ENCODE results near the gene DCTN4. TPM values are rescaled to one million over a fixed set of nuclear protein-coding genes. Genes with fewer than 3 reads are reported as not detected.

DCTN4 gene
- total and polyA plus RNA-seq, 2 experiments from 2014 or later: 15.4 to 41.8 TPM

- H3K4me1 ChIP-seq (ENCODE audit: insufficient read depth): no peaks in the 10 kb centered on the region
- TF ChIP-seq STAT1 (IDR thresholded peaks at IDR 0.05; ENCODE audit: unreplicated experiment) (no peak), NANOG (IDR thresholded peaks at IDR 0.05; ENCODE audit: borderline replicate concordance) (no peak), ETS1 (IDR thresholded peaks at IDR 0.05) (no peak), POLR2AphosphoS5 (IDR thresholded peaks at IDR 0.05; ENCODE audit: low read depth) (no peak), CTCF (conservative IDR thresholded peaks at IDR 0.05; ENCODE audit: low read depth in 2 of 2) (no peak), JUNB (IDR thresholded peaks at IDR 0.05; ENCODE audit: unreplicated experiment) (no peak), ZNF114 (CRISPR knock-in tag; IDR thresholded peaks at IDR 0.05) (no peak), ZNF462 (CRISPR knock-in tag; IDR thresholded peaks at IDR 0.05) (no peak), EZH2 (IDR thresholded peaks at IDR 0.05; ENCODE audit: low read depth, unreplicated experiment) (no peak), REST (IDR thresholded peaks at IDR 0.05; ENCODE audit: unreplicated experiment) (no peak), CREB1 (CRISPR knock-in tag; IDR thresholded peaks at IDR 0.05; ENCODE audit: low read depth) (no peak), ZNF331 (CRISPR knock-in tag; IDR thresholded peaks at IDR 0.05; ENCODE audit: low read depth) (no peak), EZH2phosphoT487 (IDR thresholded peaks at IDR 0.05; ENCODE audit: unreplicated experiment) (no peak)
- H3K27me3 Mint-ChIP-seq (ENCODE audit: insufficient read depth, low read depth, poor library complexity): peaks cover 2% of the 10 kb centered on the region
- no peaks in the 10 kb centered on the region for H3K36me3 ChIP-seq (ENCODE audit: insufficient read depth)
- ATAC-seq (no peak), DNase-seq (ENCODE audit: low spot score) (no peak)
- H4K20me1 ChIP-seq (replicated peaks; ENCODE audit: insufficient read depth): no peaks in the 10 kb centered on the region; the same call in none of the 2 replicates
- H3K27ac Mint-ChIP-seq: no peak overlapping the region
- no peaks in the 10 kb centered on the region for H3K9me3 Mint-ChIP-seq
- no peak overlapping the region for H2AFZ ChIP-seq
- peaks cover 5% of the 10 kb centered on the region; the same call in 2 of the 3 replicates for H3K4me1 Mint-ChIP-seq
- H3F3A ChIP-seq (replicated peaks; ENCODE audit: low read depth): no peaks in the 10 kb centered on the region
- no peak overlapping the region for H3K4me2 ChIP-seq
- no peaks in the 10 kb centered on the region for H3K9me2 ChIP-seq (ENCODE audit: insufficient read depth)
- H3K27ac ChIP-seq (ENCODE audit: low read depth): no peak overlapping the region
- H3K4me3 ChIP-seq: no peak overlapping the region
- no peak overlapping the region for H3K4me3 Mint-ChIP-seq
- H3K36me3 Mint-ChIP-seq (ENCODE audit: low read depth): no peaks in the 10 kb centered on the region
- H3K79me2 ChIP-seq (replicated peaks; ENCODE audit: insufficient read depth): no peaks in the 10 kb centered on the region; the same call in 1 of the 2 replicates
- H3K27me3 ChIP-seq (ENCODE audit: insufficient read depth): no peaks in the 10 kb centered on the region
Measured at GRCh38 chr5:150794927-150795326, 36.1 kb upstream of the DCTN4 start.
